H1 (cell line): Measurements from ENCODE around the gene STAMBP. TPM values are rescaled to one million over a fixed set of nuclear protein-coding genes. Genes with fewer than 3 reads are reported as not detected.

ENCODE experiments used
- PHF8 ChIP-seq: fragments of 200-600 bp; sonication (generic); conservative IDR thresholded peaks from 2 replicates; pipeline ENCODE4 v1.7.1; 2012; ENCODE audit warnings: low read depth, mild to moderate bottlenecking, inconsistent platforms, low read length, moderate library complexity
- YY1 ChIP-seq: IDR thresholded peaks from 2 replicates; pipeline ENCODE4 v1.6.1; 2011; ENCODE audit warnings: low read depth, mild to moderate bottlenecking, low read length
- polyA plus RNA-seq, 7 experiments: library from polyadenylated mRNA; depleted of rRNA in 3 of 7; stranded (reverse) in 5 of 7; unstranded in 2 of 7; fragments of >200 nt in 5 of 7; fragments of 200-250 nt in 2 of 7; gene quantifications; 1 replicate in 5 of 7; 2 replicates in 1 of 7; 4 replicates in 1 of 7; pipeline versions ENCODE4 v1.2.1 to v1.2.3, GENCODE V29; 2011 to 2013; ENCODE audit warnings: missing spikeins in 2 of 7, mixed read lengths in 2 of 7
- total RNA-seq: library from RNA; stranded (reverse); fragmentation: NEBNext Ultra II Directional; extraction: Animal tissue kit (Norgen Biotek cat#: 25700); gene quantifications from 2 replicates; pipeline ENCODE4 v1.2.1, GENCODE V29; 2021
- TF ChIP-seq, protein P1 (sequence below): fragments of 300-600 bp; sonication (generic); IDR thresholded peaks from 2 replicates; pipeline ENCODE4 v1.7.1; 2012; ENCODE audit warnings: low read length, moderate library complexity, mild to moderate bottlenecking, inconsistent platforms; ENCODE audit not compliant: insufficient replicate concordance

The STAMBP gene
- total and polyA plus RNA-seq, 2 of the 8 experiments (the other 6 are each of a cell fraction or from before 2014, with no cell fraction given): 35.8 to 49.7 TPM

DNA sequence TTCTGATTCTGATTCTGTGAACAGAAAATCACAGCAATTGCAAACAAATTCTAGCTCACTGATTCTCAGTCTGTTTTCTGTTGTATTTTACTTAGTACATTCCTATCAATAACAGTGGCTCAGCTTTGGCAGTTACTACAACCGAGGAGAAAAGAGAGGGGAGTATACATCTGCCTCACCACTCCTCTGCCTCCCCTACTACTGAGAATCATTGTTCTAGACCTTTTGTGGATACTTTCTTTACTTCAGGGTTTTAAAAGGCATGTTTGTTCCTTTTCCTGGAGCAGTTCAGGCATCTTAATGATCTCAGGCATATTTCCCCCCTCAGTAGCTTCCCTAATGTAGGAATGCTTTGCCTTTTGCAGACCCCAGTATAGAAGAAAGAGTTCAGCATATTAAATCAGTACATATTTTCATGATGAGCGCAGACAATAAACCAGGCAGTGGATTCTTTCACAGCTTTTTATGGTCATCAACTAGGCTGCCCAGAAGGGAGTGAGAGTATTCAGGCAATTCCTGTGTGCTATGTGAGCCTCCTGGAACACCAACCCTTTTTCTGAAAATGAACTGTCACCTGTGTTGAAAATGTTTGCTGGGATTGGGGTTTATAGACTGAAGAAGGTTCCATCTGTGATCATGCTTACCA, 10.3 kb downstream of the STAMBP start (continued):
- TF ChIP-seq, protein P1, sequence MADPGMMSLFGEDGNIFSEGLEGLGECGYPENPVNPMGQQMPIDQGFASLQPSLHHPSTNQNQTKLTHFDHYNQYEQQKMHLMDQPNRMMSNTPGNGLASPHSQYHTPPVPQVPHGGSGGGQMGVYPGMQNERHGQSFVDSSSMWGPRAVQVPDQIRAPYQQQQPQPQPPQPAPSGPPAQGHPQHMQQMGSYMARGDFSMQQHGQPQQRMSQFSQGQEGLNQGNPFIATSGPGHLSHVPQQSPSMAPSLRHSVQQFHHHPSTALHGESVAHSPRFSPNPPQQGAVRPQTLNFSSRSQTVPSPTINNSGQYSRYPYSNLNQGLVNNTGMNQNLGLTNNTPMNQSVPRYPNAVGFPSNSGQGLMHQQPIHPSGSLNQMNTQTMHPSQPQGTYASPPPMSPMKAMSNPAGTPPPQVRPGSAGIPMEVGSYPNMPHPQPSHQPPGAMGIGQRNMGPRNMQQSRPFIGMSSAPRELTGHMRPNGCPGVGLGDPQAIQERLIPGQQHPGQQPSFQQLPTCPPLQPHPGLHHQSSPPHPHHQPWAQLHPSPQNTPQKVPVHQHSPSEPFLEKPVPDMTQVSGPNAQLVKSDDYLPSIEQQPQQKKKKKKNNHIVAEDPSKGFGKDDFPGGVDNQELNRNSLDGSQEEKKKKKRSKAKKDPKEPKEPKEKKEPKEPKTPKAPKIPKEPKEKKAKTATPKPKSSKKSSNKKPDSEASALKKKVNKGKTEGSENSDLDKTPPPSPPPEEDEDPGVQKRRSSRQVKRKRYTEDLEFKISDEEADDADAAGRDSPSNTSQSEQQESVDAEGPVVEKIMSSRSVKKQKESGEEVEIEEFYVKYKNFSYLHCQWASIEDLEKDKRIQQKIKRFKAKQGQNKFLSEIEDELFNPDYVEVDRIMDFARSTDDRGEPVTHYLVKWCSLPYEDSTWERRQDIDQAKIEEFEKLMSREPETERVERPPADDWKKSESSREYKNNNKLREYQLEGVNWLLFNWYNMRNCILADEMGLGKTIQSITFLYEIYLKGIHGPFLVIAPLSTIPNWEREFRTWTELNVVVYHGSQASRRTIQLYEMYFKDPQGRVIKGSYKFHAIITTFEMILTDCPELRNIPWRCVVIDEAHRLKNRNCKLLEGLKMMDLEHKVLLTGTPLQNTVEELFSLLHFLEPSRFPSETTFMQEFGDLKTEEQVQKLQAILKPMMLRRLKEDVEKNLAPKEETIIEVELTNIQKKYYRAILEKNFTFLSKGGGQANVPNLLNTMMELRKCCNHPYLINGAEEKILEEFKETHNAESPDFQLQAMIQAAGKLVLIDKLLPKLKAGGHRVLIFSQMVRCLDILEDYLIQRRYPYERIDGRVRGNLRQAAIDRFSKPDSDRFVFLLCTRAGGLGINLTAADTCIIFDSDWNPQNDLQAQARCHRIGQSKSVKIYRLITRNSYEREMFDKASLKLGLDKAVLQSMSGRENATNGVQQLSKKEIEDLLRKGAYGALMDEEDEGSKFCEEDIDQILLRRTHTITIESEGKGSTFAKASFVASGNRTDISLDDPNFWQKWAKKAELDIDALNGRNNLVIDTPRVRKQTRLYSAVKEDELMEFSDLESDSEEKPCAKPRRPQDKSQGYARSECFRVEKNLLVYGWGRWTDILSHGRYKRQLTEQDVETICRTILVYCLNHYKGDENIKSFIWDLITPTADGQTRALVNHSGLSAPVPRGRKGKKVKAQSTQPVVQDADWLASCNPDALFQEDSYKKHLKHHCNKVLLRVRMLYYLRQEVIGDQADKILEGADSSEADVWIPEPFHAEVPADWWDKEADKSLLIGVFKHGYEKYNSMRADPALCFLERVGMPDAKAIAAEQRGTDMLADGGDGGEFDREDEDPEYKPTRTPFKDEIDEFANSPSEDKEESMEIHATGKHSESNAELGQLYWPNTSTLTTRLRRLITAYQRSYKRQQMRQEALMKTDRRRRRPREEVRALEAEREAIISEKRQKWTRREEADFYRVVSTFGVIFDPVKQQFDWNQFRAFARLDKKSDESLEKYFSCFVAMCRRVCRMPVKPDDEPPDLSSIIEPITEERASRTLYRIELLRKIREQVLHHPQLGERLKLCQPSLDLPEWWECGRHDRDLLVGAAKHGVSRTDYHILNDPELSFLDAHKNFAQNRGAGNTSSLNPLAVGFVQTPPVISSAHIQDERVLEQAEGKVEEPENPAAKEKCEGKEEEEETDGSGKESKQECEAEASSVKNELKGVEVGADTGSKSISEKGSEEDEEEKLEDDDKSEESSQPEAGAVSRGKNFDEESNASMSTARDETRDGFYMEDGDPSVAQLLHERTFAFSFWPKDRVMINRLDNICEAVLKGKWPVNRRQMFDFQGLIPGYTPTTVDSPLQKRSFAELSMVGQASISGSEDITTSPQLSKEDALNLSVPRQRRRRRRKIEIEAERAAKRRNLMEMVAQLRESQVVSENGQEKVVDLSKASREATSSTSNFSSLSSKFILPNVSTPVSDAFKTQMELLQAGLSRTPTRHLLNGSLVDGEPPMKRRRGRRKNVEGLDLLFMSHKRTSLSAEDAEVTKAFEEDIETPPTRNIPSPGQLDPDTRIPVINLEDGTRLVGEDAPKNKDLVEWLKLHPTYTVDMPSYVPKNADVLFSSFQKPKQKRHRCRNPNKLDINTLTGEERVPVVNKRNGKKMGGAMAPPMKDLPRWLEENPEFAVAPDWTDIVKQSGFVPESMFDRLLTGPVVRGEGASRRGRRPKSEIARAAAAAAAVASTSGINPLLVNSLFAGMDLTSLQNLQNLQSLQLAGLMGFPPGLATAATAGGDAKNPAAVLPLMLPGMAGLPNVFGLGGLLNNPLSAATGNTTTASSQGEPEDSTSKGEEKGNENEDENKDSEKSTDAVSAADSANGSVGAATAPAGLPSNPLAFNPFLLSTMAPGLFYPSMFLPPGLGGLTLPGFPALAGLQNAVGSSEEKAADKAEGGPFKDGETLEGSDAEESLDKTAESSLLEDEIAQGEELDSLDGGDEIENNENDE: no peak
- no peak for TF ChIP-seq PHF8
- no peak for TF ChIP-seq YY1
